ENCODE measurements around the gene OR4E2. TPM values are rescaled to one million over a fixed set of nuclear protein-coding genes. Genes with fewer than 3 reads are reported as not detected.

The OR4E2 gene
- total RNA-seq, 2 donors from 2014 or later, result not detected

DNA sequence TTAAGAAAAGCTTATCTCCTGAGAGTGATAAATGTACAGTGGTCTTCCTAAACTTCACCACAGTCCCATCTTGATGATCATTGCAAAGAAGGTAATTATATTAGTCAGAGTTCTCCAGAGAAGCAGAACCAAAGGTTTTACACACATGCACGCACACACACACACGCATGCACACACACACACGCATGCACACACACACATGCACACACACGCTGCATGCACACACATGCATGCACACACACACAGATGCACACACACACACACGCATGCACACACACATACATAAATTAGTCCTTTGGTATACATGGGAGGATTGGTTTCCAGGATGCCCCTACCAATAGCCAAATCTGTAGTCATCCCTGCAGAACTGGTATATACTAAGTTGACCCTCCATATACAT, 580 bp downstream of the OR4E2 start:
- Histone ChIP-seq H3K36me3 (no peaks in the 10 kb centered on the region), H3K9me3 (no peaks in the 10 kb centered on the region), H3K27ac (no peak overlapping the region), H3K4me1 (no peaks in the 10 kb centered on the region), H3K27me3 (no peaks in the 10 kb centered on the region), H3K4me3 (no peak overlapping the region)
- DNase-seq (ENCODE audit: low spot score), result no peak
- TF ChIP-seq, protein P1, sequence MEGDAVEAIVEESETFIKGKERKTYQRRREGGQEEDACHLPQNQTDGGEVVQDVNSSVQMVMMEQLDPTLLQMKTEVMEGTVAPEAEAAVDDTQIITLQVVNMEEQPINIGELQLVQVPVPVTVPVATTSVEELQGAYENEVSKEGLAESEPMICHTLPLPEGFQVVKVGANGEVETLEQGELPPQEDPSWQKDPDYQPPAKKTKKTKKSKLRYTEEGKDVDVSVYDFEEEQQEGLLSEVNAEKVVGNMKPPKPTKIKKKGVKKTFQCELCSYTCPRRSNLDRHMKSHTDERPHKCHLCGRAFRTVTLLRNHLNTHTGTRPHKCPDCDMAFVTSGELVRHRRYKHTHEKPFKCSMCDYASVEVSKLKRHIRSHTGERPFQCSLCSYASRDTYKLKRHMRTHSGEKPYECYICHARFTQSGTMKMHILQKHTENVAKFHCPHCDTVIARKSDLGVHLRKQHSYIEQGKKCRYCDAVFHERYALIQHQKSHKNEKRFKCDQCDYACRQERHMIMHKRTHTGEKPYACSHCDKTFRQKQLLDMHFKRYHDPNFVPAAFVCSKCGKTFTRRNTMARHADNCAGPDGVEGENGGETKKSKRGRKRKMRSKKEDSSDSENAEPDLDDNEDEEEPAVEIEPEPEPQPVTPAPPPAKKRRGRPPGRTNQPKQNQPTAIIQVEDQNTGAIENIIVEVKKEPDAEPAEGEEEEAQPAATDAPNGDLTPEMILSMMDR (IDR thresholded peaks at IDR 0.05), result no peak

DNA sequence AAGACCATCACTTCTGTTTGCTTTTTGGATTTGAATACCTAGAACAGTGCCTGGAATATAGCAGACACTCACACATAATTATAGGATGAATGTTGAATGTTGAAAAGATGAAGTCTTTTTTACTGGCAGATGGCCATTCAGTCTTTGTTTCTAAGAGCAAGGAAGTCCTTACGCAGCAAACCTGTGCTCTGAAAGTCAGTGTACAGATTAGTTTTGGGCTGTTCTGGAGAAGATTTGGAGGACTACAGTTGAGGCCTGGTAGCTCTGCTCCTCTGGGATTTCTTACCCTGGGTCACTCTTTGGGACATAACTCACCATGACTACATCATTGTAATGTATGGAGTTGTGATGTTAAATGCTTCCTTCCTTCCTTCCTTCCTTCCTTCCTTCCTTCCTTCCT, 3.3 kb downstream of the OR4E2 start:
- H3K36me3 ChIP-seq, result no peaks in the 10 kb centered on the region
- TF ChIP-seq, protein P1 (IDR thresholded peaks at IDR 0.05), result no peak

DNA sequence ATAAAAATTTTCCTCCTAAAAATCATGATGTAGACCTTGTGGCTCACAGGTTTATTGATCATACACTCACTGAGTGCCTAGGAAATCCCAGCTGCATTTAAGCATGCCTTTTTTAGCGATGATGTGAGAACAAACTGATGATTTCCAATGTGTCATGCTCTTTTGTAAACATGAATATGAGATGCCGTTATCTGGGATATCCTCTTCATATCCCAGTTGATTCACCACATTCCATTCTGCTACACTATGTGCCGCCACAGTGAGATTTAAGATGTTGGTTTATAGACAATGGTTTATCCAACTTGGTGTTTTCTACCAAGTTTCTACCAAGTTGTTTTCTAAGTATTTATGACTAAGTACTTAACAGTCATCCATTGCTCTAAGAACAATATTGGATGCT, 14.7 kb downstream of the OR4E2 start:
- H3K4me1 ChIP-seq, result no peaks in the 10 kb centered on the region
- H3K36me3 ChIP-seq, result no peaks in the 10 kb centered on the region
- TF ChIP-seq, protein P1 (IDR thresholded peaks at IDR 0.05), result no peak
- no peaks in the 10 kb centered on the region for H3K9me3 ChIP-seq
- H3K4me3 ChIP-seq, result no peak overlapping the region
- H3K27ac ChIP-seq, result no peak overlapping the region
- DNase-seq (ENCODE audit: low spot score), result no peak
- no peaks in the 10 kb centered on the region for H3K27me3 ChIP-seq

More for the DNA sequence above, 3.3 kb downstream of the OR4E2 start:
- H3K4me1 ChIP-seq, result no peaks in the 10 kb centered on the region
- no peaks in the 10 kb centered on the region for H3K27me3 ChIP-seq
- H3K4me3 ChIP-seq, result no peak overlapping the region
- no peaks in the 10 kb centered on the region for H3K9me3 ChIP-seq
- H3K27ac ChIP-seq, result no peak overlapping the region
- DNase-seq (ENCODE audit: low spot score), result no peak

DNA sequence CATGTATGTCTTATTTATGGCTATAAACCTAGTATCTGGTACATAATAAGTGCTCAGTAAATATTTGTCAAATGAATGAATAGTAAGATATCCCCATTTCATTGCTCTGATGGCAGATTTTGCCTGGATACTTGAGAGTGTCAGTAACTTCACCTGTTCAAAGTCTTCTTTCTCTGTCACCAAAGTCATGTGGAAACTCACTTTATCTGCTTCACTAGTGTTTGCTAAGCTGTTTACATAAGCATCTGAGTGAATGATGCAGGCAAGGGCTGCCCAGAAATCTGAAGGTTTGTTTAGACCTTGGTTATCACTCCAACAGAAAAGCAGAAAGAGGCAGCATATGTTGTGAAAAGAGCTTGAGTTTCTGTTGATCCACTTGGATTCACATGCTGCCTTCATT, 15.6 kb downstream of the OR4E2 start:
- Histone ChIP-seq H3K9me3 (no peaks in the 10 kb centered on the region), H3K4me1 (no peaks in the 10 kb centered on the region), H3K4me3 (no peak overlapping the region), H3K27ac (no peak overlapping the region), H3K36me3 (no peaks in the 10 kb centered on the region), H3K27me3 (no peaks in the 10 kb centered on the region)
- TF ChIP-seq, protein P1 (IDR thresholded peaks at IDR 0.05), result no peak
- no peak for DNase-seq (ENCODE audit: low spot score)

DNA sequence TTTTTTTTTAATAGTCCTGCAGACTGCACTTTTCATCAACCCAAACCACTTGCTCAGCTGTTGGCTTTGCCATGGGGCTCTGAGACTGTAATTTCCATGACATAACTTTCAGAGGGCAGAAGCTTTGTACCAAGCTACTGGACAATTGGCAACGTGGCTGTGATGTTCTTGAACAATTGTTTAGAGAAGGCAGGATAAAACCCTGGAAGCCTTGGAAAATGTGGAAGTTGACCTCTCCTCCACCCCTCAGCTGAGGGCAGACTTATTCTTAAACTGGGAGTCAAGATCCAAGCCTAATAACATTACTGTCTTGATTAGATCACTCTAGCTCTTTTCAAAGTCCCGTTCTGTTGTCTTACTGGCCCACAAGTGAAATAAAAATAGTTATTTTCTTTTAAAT, 17.7 kb downstream of the OR4E2 start:
- no peaks in the 10 kb centered on the region for H3K4me1 ChIP-seq
- no peak overlapping the region for H3K4me3 ChIP-seq
- H3K36me3 ChIP-seq, result no peaks in the 10 kb centered on the region
- H3K27me3 ChIP-seq, result no peaks in the 10 kb centered on the region
- H3K9me3 ChIP-seq, result peaks cover 0 to 9% of the 10 kb centered on the region in 2 donors
- TF ChIP-seq, protein P1 (IDR thresholded peaks at IDR 0.05), result no peak
- DNase-seq (ENCODE audit: low spot score), result no peak
- no peak overlapping the region for H3K27ac ChIP-seq

DNA sequence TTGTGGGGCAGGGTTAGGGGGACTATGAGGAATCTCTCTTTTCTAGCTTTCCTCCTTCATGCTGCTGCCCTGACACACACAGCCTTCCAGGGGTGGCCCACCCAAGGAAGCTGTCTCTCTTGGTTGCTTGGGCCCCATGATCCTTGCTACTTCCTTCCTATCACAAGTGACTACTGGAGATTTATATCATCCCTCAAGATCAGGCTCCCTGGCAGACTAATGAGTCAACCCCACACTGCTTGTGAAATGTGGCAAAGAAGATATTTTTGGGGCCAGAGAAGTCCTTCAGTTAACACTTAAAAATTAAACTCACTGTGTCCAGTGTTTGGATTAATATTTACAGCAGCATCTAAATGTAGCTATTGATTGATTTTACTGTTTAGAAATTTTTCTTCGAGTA, 18.5 kb downstream of the OR4E2 start:
- Histone ChIP-seq H3K36me3 (no peaks in the 10 kb centered on the region), H3K27me3 (no peaks in the 10 kb centered on the region), H3K4me3 (no peak overlapping the region), H3K27ac (no peak overlapping the region), H3K4me1 (no peaks in the 10 kb centered on the region), H3K9me3 (peaks cover 0 to 9% of the 10 kb centered on the region in 2 donors)
- DNase-seq (ENCODE audit: low spot score), result no peak
- TF ChIP-seq, protein P1 (IDR thresholded peaks at IDR 0.05), result no peak

Measured in right atrium auricular region (tissue), 2 donors.